Hematopoietic multipotent progenitor cell treated with erythropoietin and hydrocortisone succinate and interleukin-3 and kit ligand, for 8 days (in vitro differentiated cells): ENCODE results near the gene SNX8.
A peak's percentile ranks its signal among the peaks of the same experiment; 100 is the strongest.
"Not testable (repeated sequence)": the region's sequence is repeated elsewhere in the genome, so short reads cannot be mapped to it uniquely, and the experiment has no call there.

Source experiments
- DNase-seq: peaks from one replicate; pipeline ENCODE4 v3.0.0-alpha.2; 2015

Gene SNX8

DNA sequence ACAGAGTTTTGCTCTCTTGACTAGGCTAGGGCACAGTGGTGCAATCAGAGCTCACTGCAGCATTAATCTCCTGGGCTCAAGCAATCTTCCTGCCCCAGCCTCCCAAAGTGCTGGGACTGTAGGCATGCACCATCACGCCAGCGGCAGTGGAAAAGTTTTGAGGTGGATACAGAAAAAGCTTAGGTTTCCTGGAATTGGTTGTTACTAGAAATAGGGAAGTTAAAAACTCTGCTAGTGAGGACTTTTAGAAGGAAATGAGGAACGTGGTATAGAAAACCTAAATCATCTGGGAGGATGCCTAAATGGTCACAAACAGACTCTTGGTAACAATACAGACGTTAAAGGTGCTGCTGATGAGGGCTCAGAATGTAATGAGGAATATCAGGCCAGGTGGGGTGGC is 10.9 kb upstream of the SNX8 start:
- peak; percentile 46 for DNase-seq

DNA sequence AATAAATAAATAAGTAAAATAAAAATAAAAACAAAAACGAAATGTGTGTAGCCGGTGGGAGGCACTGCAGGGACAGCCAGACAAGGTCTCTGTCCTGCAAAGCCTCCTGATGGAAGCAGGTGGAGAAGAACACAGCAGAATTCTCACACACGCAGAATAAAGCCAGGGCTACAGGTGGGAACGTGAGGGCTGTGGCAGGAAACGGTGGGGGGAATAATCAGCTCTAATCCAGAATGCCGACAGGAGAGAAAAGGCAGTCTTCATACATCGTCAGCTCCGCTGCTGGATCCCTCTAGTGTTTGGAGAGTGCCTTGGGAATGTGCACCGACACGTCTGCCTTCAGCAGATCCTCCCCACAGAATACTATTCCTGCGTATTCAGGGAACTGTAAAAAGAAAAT is 6.8 kb upstream of the SNX8 start:
- no peak for DNase-seq

DNA sequence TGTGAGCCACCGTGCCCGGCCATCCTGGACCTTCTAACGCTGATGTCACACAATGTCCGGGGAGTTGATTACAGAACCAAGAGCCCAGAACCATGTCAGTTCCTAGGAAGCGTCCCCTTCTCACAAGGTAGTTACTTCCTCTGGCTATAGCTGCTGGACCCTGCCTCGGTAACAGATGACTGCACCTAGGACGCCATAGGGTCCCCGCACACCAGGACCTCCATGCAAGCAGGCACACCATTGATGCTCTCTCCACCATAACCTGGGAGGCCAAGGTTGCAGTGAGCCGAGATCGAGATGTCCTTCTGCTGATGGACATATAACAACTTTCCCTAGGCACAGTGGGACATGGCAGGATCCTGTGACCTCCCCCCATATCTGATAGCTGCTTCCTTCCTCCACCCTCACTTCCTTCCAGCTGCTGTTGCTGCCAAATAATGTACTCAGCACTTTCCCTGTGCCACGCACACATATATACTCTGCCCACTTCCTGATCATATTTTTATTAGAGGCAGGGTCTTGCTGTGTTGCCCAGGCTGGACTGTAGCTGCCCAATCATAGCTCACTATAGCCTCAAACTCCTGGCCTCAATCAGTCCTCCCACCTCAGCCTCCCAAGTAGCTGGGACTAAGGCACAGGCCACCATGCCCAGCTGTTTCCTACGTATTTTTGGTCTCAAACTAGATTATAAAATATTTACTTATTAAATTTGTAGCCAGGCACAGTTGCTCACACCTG is 3.5 kb upstream of the SNX8 start:
- no peak for DNase-seq

DNA sequence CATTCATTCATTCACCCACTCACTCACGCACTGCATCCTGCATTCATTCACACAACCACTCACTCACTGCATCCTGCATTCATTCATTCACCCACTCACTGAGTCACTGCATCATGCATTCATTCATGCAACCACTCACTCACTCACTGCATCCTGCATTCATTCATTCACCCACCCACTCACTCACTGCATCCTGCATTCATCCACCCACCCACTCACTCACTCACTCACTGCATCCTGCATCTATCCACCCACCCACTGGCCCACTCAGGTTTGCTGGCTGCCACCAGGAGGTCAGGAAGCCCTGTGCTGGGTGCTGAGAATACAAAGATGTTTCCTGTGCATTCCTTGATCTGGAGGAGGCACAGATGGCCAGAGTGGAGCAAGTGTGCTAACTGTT is 2.3 kb upstream of the SNX8 start:
- DNase-seq, result no peak

DNA sequence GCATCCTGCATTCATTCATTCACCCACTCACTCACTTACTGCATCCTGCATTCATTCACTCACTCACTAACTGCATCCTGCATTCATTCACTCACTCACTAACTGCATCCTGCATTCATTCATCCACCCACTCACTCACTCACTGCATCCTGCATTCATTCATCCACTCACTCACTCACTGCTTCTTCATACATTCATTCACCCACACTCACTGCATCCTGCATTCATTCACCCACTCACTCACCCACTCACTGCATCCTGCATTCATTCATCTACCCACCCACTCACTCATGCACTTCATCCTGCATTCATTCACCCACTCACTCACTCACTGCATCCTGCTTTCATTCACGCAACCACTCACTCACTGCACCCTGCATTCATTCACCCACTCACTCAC is 1.5 kb upstream of the SNX8 start:
- DNase-seq, result no peak

DNA sequence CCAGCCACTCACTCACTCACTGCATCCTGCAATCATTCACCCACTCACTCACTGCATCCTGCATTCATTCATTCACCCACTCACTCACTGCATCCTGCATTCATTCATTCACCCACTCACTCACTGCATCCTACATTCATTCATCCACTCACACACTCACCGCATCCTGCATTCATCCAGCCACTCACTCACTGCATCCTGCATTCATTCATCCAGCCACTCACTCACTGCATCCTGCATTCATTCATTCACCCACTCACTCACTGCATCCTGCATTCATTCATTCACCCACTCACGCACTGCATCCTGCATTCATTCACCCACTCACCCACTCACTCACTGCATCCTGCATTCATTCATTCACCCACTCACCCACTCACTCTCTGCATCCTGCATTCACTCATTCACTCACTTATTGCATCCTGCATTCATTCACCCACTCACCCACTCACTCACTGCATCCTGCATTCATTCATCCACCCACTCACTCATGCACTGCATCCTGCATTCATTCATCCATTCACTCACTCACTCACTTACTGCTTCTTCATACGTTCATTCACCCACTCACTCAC is 802 bp upstream of the SNX8 start:
- DNase-seq, result not testable (repeated sequence)

DNA sequence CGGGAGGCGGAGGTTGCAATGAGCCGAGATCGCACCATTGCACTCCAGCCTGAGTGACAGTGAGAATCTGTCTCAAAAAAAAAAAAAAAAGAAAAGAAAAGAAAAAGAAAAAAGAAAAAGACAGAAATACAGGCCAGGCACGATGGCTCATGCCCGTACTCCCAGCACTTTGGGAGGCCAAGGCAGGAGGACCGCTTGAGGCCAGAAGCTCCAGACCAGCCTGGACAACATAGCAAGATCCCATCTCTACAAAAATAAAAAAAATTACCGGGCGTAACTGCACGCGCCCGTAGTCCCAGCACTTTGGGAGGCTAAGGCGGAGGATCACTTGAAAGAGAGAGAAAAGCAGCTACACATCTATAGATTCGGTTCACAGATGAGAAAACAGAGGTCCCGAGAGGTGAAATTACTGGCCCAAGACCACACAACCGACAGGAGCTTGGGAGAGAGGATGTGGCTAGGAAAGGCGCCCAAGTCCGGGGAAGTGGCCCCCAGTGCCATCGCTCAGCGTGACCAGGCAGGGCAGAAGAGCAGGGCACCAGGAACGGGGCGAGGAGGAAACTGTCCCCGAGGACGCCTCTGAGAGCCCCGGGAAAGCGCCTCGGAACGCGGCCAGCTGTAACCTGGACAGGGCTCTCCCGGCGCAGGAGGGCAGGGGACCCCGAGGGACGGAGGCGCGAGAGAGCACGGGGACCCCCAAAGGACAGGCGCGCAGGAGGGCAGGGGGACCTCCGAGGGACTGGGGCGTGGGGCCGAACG is 612 bp downstream of the SNX8 start:
- DNase-seq, result peak; percentile 37

DNA sequence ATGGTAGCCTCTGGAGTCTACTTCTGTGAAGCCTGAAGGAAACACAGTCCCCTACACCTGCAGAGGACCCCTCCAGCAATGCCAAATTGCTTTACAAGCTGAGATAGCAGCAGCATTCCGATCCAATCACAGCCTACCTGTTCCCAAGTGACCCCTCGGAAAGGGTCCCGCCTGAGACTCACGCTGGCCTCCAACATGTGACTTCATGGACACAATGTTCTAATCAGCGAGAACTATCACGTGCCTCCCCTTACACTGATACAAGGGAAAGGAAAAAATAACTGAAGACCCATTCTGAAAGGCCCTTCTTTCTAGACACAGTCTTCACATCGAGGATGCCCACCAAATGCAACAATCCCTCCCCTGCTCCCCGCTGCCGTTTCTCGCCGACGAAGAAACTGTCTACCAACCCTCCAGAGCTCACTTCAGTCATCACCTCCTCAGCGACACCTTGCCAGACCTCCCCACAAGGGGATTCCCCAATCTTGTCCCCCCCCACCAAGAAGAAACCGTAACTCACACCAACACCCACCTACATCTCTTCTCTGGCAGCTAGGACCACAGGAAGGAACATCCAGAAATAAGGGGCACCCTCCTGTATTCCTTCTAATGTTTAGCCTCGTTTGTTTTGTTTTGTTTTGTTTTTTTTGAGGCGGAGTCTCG is 1.8 kb downstream of the SNX8 start:
- no peak for DNase-seq

DNA sequence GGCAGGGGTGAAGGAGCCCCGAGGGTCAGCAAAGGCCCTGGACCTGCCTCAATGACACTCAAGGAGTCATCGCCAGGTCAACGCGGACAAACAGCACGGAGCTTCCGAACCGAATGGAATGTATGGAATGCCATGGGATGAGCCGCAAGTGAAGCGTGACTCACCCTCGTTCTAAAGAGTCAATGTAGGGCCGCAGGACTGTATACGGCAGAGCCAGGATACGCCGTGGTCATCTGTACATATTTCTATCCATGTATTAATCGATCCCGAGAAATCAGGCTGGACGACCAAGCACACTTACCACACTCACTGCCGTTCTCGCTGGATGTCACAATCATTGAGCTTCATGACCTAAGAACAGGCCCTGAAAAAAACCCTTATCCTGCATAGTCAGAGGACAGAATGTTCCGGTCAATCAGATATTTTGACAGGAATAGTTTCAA is 4.3 kb downstream of the SNX8 start:
- DNase-seq, result no peak

DNA sequence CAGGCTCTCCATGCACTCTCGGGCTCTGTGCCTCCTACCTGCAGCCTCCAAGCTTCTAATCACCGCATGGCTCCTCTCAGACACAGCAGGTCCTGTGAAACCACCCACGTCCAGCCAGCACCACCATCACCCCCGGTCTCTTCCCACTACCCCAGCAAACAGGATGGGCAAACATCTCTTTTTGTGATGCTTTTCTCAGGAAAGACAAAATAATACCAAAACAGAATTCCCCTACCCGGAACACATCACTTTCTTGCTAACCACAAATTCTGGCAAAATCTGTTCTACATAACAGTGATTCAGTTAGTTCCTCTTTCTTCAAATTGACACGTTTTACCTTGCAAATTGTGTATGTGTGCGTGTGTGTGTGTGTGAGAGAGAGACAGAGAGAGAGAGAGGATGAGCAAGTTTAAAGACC is 6.5 kb downstream of the SNX8 start:
- DNase-seq, result no peak

DNA sequence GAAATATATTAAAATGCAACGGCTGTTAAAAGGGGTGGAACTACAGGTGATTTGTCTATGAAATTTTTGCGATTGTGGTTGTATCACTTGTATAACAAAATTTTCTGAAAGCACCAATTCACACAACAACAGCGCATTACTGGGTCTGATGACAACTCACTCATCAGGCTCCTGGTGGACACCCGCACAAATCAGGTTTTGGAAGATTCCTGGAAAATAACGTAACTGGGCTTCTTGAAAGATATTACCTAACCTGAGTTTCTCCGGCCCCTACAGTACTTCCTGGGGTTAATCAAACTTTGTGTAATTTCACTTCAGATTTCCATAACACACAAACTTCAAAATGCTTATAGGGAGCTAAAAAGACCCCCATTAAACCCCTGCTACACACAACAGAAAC is 7.6 kb downstream of the SNX8 start:
- no peak for DNase-seq

DNA sequence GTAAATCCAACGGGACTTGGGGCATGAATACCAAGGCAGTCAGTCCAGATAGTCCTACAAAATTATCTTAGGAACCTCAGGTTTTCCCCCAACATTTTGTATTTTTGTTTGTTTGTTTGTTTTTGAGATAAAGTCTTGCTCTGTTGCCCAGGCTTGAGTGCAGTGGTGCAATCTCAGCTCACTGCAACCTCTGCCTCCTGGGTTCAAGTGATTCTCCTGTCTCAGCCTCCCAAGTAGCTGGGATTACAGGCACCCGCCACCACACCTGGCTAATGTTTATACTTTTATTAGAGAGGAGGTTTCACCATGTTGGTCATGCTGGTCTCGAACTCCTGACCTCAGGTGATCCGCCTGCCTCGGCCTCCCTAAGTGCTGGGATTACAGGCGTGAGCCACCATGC is 9.0 kb downstream of the SNX8 start:
- DNase-seq, result not testable (repeated sequence)

DNA sequence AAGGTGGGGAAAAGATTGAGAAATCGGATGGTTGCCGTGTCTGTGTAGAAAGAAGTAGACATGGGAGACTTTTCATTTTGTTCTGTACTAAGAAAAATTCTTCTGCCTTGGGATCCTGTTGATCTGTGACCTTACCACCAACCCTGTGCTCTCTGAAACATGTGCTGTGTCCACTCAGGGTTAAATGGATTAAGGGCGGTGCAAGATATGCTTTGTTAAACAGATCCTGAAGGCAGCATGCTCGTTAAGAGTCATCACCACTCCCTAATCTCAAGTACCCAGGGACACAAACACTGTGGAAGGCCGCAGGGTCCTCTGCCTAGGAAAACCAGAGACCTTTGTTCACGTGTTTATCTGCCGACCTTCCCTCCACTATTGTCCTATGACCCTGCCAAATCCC is 10.7 kb downstream of the SNX8 start:
- peak; percentile 72 for DNase-seq

DNA sequence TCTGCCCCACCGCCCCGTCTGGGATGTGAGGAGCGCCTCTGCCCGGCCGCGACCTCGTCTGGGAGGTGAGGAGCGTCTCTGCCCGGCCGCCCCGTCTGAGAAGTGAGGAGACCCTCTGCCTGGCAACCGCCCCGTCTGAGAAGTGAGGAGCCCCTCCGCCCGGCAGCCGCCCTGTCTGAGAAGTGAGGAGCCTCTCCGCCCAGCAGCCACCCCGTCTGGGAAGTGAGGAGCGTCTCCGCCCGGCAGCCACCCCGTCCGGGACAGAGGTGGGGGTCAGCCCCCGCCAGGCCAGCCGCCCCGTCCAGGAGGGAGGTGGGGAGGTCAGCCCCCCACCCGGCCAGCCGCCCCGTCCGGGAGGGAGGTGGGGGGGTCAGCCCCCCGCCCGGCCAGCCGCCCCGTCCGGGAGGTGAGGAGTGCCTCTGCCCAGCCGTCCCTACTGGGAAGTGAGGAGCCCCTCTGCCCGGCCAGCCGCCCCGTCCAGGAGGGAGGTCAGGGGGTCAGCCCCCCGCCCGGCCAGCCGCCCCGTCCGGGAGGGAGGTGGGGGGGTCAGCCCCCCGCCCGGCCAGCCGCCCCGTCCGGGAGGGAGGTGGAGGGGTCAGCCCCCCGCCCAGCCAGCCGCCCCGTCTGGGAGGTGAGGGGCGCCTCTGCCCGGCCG is 11.4 kb downstream of the SNX8 start:
- not testable (repeated sequence) for DNase-seq

DNA sequence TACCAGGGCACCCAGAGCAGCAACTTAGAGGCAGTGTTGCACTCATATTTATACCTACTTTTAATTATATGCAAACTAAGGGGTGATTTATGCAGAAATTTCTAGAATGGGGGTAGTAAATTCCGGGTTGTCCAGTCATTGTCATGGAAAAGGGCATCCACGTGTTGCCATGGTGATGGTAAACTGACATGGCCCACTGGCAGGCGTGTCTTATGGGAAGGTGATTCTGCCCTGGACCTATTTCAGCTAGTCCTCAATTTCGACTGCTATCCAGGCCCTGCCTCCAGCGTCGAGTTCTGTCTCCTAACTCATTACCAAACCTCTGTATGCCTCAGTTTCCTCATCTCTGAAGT is 12.8 kb downstream of the SNX8 start:
- DNase-seq, result peak; percentile 19

DNA sequence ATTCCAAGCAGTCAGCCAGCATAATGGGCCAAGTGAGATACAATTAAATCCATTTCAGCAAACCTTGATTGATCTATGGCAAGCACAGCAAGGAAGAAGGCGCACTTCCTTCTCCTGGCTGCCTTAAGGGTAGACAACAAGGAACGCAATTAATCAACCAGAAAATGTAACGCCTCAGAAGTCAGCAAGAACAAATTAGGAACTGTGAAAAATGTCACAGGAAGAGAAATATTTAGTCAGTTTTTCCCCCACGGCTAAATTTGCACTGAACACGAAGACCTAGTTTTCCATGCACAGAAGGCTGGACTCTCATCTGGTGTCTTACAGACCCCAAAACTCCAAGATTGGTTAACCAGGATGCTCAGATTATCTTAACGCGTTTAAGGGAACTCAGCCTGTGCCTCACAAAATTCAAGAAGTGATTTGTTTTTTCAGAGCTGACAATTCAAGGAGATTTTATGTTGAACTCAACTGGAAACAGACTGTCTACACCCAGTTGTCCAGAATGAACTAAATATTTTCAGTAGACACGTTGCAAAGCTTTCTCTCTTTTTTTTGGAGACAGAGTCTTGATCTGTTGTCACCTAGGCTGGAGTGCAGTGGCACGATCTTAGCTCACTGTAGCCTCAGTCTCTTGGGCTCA is 14.2 kb downstream of the SNX8 start:
- no peak for DNase-seq

DNA sequence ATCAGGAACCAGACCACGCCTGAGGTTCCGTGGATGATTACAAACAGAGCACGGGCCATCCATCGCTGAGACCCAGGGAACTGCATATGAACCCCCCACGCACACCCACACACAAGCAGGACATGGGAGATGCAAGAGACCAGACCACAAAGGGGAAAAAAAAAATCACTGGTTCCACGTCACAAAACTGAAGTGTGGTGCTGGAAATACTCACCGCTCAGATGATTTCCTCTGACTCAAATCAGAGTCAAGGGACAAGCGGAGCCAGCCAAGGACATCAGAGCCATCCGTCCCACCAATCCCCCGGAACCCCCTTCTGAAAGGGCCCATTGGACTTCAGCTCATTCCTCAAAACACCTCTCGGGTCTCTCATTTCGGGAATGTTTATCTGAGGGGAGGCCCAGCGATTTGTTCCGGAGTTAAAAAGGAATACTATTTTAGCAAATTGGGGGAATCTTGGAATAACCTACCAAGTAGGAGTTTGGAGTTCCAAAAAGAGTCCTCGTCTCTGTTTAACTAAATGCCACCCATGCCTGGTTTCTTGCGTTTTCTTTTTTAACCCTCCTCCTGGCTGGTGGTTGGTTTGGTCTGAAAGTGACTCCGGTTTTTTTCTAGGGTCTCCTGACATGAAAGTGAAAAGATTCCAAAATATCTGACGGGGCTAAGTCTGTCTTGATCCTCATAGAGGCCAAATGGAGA is 15.0 kb downstream of the SNX8 start:
- DNase-seq, result no peak

DNA sequence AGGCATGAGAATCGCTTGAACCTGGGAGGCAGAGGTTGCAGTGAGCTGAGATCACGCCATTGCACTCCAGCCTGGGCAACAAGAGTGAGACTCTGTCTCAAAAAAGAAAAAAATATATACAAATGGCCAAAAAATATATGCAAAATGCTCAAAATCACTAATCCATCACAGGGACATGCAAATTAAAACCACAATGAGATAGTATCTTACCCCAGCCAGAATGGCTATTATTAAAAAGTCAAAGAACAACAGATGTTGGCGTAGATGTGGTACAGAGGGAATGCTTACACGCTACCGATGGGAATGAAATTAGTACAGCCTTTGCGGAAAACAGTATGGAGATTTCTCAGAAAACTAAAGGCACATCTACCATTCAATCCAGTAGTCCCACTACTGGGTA is 17.4 kb downstream of the SNX8 start:
- no peak for DNase-seq

DNA sequence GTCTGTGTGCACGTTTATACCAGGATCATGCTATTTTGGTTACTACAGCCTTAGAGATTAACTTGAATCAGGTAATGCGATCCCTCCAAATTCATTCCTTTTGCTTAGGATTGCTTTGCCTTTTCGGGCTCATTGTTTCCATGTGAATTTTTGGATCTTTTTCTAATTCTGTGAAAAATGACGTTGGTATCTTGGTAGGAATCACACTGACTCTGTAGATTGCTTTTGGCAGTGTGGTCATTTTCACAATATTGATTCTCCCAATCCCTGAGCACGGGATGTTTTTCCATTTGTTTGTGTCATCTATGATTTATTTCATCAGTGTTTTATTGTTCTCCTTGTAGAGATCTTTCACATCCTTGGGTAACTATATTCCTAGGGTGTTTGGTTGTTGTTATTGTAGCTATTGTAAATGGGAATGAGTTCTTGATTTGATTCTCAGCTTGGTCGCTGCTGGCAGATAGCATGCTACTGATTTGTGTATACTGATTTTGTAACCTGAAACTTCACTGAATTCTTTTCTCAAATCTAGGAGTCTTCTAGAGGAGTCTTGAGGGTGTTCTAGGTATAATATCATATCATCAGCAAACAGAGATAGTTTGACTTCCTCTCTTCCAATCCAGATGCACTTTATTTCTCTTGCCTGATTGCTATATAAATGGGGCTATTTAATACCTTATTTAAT is 18.2 kb downstream of the SNX8 start:
- DNase-seq, result no peak

DNA sequence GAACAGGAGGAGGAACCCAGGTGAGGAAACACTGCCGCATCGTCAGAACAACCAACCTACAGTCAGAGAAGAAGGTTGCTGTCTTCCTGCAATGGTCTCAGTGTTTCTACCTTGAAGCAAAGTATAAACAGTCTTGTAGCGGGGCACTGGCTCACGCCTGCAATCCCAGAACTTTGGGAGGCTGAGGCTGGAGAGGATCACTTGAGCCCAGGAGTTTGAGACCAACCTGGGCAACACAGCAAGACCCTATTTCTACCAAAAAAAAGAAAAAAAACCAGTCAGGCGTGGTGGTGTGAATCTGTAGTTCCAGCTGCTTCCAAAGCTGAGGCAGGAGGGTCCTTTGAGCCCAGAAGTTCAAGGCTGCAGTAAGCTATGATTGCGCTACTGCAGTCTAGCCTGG is 23.4 kb downstream of the SNX8 start:
- DNase-seq, result no peak

DNA sequence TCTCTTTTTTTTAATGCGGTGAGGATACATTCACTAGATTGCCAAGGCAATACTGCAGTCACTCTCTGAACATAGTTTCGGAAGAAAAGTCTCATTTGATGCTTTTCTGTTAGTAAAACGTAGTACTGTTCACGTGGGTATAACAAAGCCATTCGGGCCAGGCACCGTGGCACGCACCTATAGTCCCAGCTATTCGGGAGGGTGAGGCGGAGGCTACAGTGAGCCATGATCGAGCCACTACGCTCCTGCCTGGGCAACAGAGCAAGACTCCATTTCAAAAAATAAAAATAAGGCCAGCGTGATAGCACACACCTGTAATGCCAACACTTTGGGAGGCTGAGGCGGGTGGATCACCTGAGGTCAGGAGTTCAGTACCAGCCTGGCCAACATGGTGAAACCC is 24.6 kb downstream of the SNX8 start:
- no peak for DNase-seq
